Ishikawa (cell line): ENCODE measurements around the gene CTDSPL2.

Experiments
- EGR1 ChIP-seq: IDR thresholded peaks from 2 replicates; pipeline ENCODE4 v1.6.1; 2012
- FOXM1 ChIP-seq: IDR thresholded peaks from 2 replicates; pipeline ENCODE4 v1.6.1; 2012; ENCODE audit warnings: low read depth, borderline replicate concordance
- NFIC ChIP-seq: IDR thresholded peaks from 2 replicates; pipeline ENCODE4 v1.6.1; 2012
- RAD21 ChIP-seq: IDR thresholded peaks from 2 replicates; pipeline ENCODE4 v1.6.1; 2012; ENCODE audit warnings: low read depth
- REST ChIP-seq: IDR thresholded peaks from 2 replicates; pipeline ENCODE4 v1.6.1; 2012; ENCODE audit warnings: low read depth, mild to moderate bottlenecking
- TAF1 ChIP-seq: IDR thresholded peaks from 2 replicates; pipeline ENCODE4 v1.6.1; 2012; ENCODE audit warnings: low read depth, mild to moderate bottlenecking
- TF ChIP-seq, protein P1 (sequence below): IDR thresholded peaks from 2 replicates; pipeline ENCODE4 v1.6.1; 2012

GRCh38 chr15:44500555-44500954 lies 73.1 kb downstream of the CTDSPL2 start:
- TF ChIP-seq NFIC (no peak), TAF1 (no peak), FOXM1 (no peak), REST (no peak), EGR1 (no peak), RAD21 (no peak)
- TF ChIP-seq, protein P1, sequence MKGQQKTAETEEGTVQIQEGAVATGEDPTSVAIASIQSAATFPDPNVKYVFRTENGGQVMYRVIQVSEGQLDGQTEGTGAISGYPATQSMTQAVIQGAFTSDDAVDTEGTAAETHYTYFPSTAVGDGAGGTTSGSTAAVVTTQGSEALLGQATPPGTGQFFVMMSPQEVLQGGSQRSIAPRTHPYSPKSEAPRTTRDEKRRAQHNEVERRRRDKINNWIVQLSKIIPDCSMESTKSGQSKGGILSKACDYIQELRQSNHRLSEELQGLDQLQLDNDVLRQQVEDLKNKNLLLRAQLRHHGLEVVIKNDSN, result no peak
